Tibial nerve (tissue), 4 donors: ENCODE results near the gene STYXL2.

Experiments
- EP300 ChIP-seq, 2 donors: sonication (generic); formaldehyde crosslinking; IDR thresholded peaks; one replicate each; pipeline ENCODE4 v1.6.1; 2017; ENCODE audit warnings: antibody characterized with exemption in 2 of 2, mild to moderate bottlenecking in 1 of 2
- POLR2A ChIP-seq, 2 donors: fragments of 450-650 bp; IDR thresholded peaks; one replicate each; pipeline ENCODE4 v1.6.1; 2017; ENCODE audit warnings: antibody characterized with exemption in 2 of 2, mild to moderate bottlenecking in 2 of 2, moderate library complexity in 2 of 2
- TF ChIP-seq, protein P1 (sequence below), 5 experiments: fragments of 200-600 bp in 3 of 5; fragments of 450-650 bp in 2 of 5; sonication (generic) in 3 of 5; IDR thresholded peaks; one replicate each; pipeline ENCODE4 v1.5.1; 2016 to 2019; ENCODE audit warnings: antibody characterized with exemption in 5 of 5, mild to moderate bottlenecking in 3 of 5, moderate library complexity in 2 of 5

DNA sequence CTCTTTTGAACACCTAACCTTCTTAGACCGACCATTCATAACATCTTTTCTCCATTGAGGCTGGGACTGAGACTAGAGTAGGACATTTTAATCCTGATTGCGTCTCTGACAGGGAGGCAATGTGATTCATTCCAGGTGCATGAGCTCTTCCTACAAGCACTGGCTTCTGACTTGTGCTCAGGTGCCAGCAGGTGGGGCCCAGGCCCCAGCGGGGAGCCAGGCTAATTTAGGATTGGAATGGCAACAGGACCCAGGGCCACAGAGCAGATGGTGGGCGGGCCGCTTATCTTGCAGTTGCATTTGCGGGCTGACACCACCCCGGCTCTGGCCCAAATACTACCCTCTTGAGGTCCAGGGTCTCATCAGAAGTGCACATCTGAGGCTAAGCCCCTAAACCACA is 7.8 kb upstream of the STYXL2 start:
- TF ChIP-seq, protein P1, sequence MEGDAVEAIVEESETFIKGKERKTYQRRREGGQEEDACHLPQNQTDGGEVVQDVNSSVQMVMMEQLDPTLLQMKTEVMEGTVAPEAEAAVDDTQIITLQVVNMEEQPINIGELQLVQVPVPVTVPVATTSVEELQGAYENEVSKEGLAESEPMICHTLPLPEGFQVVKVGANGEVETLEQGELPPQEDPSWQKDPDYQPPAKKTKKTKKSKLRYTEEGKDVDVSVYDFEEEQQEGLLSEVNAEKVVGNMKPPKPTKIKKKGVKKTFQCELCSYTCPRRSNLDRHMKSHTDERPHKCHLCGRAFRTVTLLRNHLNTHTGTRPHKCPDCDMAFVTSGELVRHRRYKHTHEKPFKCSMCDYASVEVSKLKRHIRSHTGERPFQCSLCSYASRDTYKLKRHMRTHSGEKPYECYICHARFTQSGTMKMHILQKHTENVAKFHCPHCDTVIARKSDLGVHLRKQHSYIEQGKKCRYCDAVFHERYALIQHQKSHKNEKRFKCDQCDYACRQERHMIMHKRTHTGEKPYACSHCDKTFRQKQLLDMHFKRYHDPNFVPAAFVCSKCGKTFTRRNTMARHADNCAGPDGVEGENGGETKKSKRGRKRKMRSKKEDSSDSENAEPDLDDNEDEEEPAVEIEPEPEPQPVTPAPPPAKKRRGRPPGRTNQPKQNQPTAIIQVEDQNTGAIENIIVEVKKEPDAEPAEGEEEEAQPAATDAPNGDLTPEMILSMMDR (IDR thresholded peaks at IDR 0.05): no peak
- no peak for TF ChIP-seq EP300 (IDR thresholded peaks at IDR 0.05)
- no peak for TF ChIP-seq POLR2A (IDR thresholded peaks at IDR 0.05)
